ENCODE results near the gene SLC66A3. TPM values are rescaled to one million over a fixed set of nuclear protein-coding genes. Genes with fewer than 3 reads are reported as not detected.
A peak's percentile ranks its signal among the peaks of the same experiment; 100 is the strongest.

SLC66A3 gene
- total RNA-seq, 1 donor from 2014 or later, result 17.6 TPM

GRCh38 chr2:11179196-11179595 lies 23.9 kb downstream of the SLC66A3 start:
- Histone ChIP-seq H3K4me3 (ENCODE audit: low read depth, low read length) (no peak overlapping the region), H3K27me3 (ENCODE audit: control insufficient read depth, insufficient read depth, low read length) (no peaks in the 10 kb centered on the region), H3K36me3 (ENCODE audit: control insufficient read depth, insufficient read depth, low read length) (peaks cover 3% of the 10 kb centered on the region)
- DNase-seq (ENCODE audit: low read depth) (no peak), FAIRE-seq (no peak)
- no peak for TF ChIP-seq CTCF (IDR thresholded peaks at IDR 0.05; ENCODE audit: insufficient read depth, low read length, severe bottlenecking)

- H3K36me3 ChIP-seq (ENCODE audit: control insufficient read depth, insufficient read depth, low read length), result peaks cover 3% of the 10 kb centered on the region
- no peaks in the 10 kb centered on the region for H3K27me3 ChIP-seq (ENCODE audit: control insufficient read depth, insufficient read depth, low read length)
- TF ChIP-seq CTCF (IDR thresholded peaks at IDR 0.05; ENCODE audit: insufficient read depth, low read length, severe bottlenecking), result no peak
- DNase-seq (ENCODE audit: low read depth), result no peak
- no peak for FAIRE-seq
- no peak overlapping the region for H3K4me3 ChIP-seq (ENCODE audit: low read depth, low read length)
These were observed 24.6 kb downstream of the SLC66A3 start for GRCh38 chr2:11179899-11180298.

- peaks cover 3% of the 10 kb centered on the region for H3K36me3 ChIP-seq (ENCODE audit: control insufficient read depth, insufficient read depth, low read length)
- no peak for FAIRE-seq
- no peak for DNase-seq (ENCODE audit: low read depth)
- TF ChIP-seq CTCF (IDR thresholded peaks at IDR 0.05; ENCODE audit: insufficient read depth, low read length, severe bottlenecking), result no peak
- no peaks in the 10 kb centered on the region for H3K27me3 ChIP-seq (ENCODE audit: control insufficient read depth, insufficient read depth, low read length)
- no peak overlapping the region for H3K4me3 ChIP-seq (ENCODE audit: low read depth, low read length)
These were observed 25.4 kb downstream of the SLC66A3 start for GRCh38 chr2:11180653-11181052.

GRCh38 chr2:11182951-11183350 lies 27.7 kb downstream of the SLC66A3 start:
- Histone ChIP-seq H3K36me3 (ENCODE audit: control insufficient read depth, insufficient read depth, low read length) (peaks cover 3% of the 10 kb centered on the region), H3K4me3 (ENCODE audit: low read depth, low read length) (no peak overlapping the region), H3K27me3 (ENCODE audit: control insufficient read depth, insufficient read depth, low read length) (no peaks in the 10 kb centered on the region)
- no peak for TF ChIP-seq CTCF (IDR thresholded peaks at IDR 0.05; ENCODE audit: insufficient read depth, low read length, severe bottlenecking)
- no peak for FAIRE-seq
- no peak for DNase-seq (ENCODE audit: low read depth)

GRCh38 chr2:11186145-11186544 lies 30.9 kb downstream of the SLC66A3 start:
- no peak for TF ChIP-seq CTCF (IDR thresholded peaks at IDR 0.05; ENCODE audit: insufficient read depth, low read length, severe bottlenecking)
- FAIRE-seq (no peak), DNase-seq (ENCODE audit: low read depth) (no peak)
- H3K27me3 ChIP-seq (ENCODE audit: control insufficient read depth, insufficient read depth, low read length), result no peaks in the 10 kb centered on the region
- no peak overlapping the region for H3K4me3 ChIP-seq (ENCODE audit: low read depth, low read length)
- H3K36me3 ChIP-seq (ENCODE audit: control insufficient read depth, insufficient read depth, low read length), result no peaks in the 10 kb centered on the region

- FAIRE-seq (no peak), DNase-seq (ENCODE audit: low read depth) (peak; percentile 45)
- TF ChIP-seq CTCF (IDR thresholded peaks at IDR 0.05; ENCODE audit: insufficient read depth, low read length, severe bottlenecking), result no peak
- Histone ChIP-seq H3K4me3 (ENCODE audit: low read depth, low read length) (no peak overlapping the region), H3K36me3 (ENCODE audit: control insufficient read depth, insufficient read depth, low read length) (no peaks in the 10 kb centered on the region), H3K27me3 (ENCODE audit: control insufficient read depth, insufficient read depth, low read length) (no peaks in the 10 kb centered on the region)
These were observed 31.9 kb downstream of the SLC66A3 start for GRCh38 chr2:11187083-11187619.

Measured in bronchial epithelial cell (primary cell).